Nephron (organoid): ENCODE measurements around the gene ANO3.

Experiments used
- H3K27ac Mint-ChIP-seq, 3 experiments: 2 replicates each; pipeline ENCODE4 v1.8.0; 2020; ENCODE audit warnings: mixed read lengths in 3 of 3, mild to moderate bottlenecking in 2 of 3, moderate library complexity in 1 of 3
- H3K27me3 Mint-ChIP-seq: 2 replicates; pipeline ENCODE4 v1.8.0; 2021; ENCODE audit warnings: low read depth, mild to moderate bottlenecking, moderate library complexity, mixed read lengths
- H3K36me3 Mint-ChIP-seq: 2 replicates; pipeline ENCODE4 v1.8.0; 2020; ENCODE audit warnings: low read depth, mixed read lengths
- H3K4me1 Mint-ChIP-seq: 2 replicates; pipeline ENCODE4 v1.8.0; 2020; ENCODE audit warnings: mixed read lengths
- H3K4me3 Mint-ChIP-seq, 3 experiments: 2 replicates each; pipeline ENCODE4 v1.8.0; 2020; ENCODE audit warnings: mild to moderate bottlenecking in 3 of 3, mixed read lengths in 3 of 3, moderate library complexity in 2 of 3
- H3K9me3 Mint-ChIP-seq: 2 replicates; pipeline ENCODE4 v1.8.0; 2020; ENCODE audit warnings: mixed read lengths
- CTCF ChIP-seq, 3 experiments: fragments of 200-600 bp; sonication (generic); IDR thresholded peaks; one replicate each; pipeline ENCODE4 v1.5.0; 2021; ENCODE audit warnings: antibody characterized with exemption in 3 of 3; ENCODE audit not compliant: unreplicated experiment in 3 of 3

ANO3 gene

GRCh38 chr11:26420331-26420730 is 88.4 kb downstream of the ANO3 start:
- no peak for TF ChIP-seq CTCF (IDR thresholded peaks at IDR 0.05; ENCODE audit: unreplicated experiment in 3 of 3)
- no peaks in the 10 kb centered on the region for H3K9me3 Mint-ChIP-seq
- no peaks in the 10 kb centered on the region for H3K36me3 Mint-ChIP-seq
- no peak overlapping the region for H3K27ac Mint-ChIP-seq
- H3K4me1 Mint-ChIP-seq = no peaks in the 10 kb centered on the region
- no peaks in the 10 kb centered on the region for H3K27me3 Mint-ChIP-seq
- H3K4me3 Mint-ChIP-seq = no peak overlapping the region

- H3K4me1 Mint-ChIP-seq = no peaks in the 10 kb centered on the region
- H3K9me3 Mint-ChIP-seq = no peaks in the 10 kb centered on the region
- H3K27me3 Mint-ChIP-seq = no peaks in the 10 kb centered on the region
- no peak overlapping the region for H3K27ac Mint-ChIP-seq
- TF ChIP-seq CTCF (IDR thresholded peaks at IDR 0.05; ENCODE audit: unreplicated experiment in 3 of 3) = no peak
- H3K4me3 Mint-ChIP-seq = no peak overlapping the region
- H3K36me3 Mint-ChIP-seq = no peaks in the 10 kb centered on the region
Observed at GRCh38 chr11:26424255-26424654, 92.3 kb downstream of the ANO3 start.

- Mint-ChIP-seq H3K36me3 (no peaks in the 10 kb centered on the region), H3K4me3 (no peak overlapping the region), H3K27me3 (no peaks in the 10 kb centered on the region), H3K9me3 (no peaks in the 10 kb centered on the region), H3K27ac (no peak overlapping the region), H3K4me1 (no peaks in the 10 kb centered on the region)
- no peak for TF ChIP-seq CTCF (IDR thresholded peaks at IDR 0.05; ENCODE audit: unreplicated experiment in 3 of 3)
Observed at GRCh38 chr11:26439854-26440253, 107.9 kb downstream of the ANO3 start.

- Mint-ChIP-seq H3K27me3 (no peaks in the 10 kb centered on the region), H3K4me1 (no peaks in the 10 kb centered on the region), H3K36me3 (no peaks in the 10 kb centered on the region), H3K9me3 (no peaks in the 10 kb centered on the region), H3K27ac (no peak overlapping the region), H3K4me3 (no peak overlapping the region)
- no peak for TF ChIP-seq CTCF (IDR thresholded peaks at IDR 0.05; ENCODE audit: unreplicated experiment in 3 of 3)
Observed at GRCh38 chr11:26442131-26442530, 110.2 kb downstream of the ANO3 start.

GRCh38 chr11:26443617-26444016 is 111.7 kb downstream of the ANO3 start:
- no peak for TF ChIP-seq CTCF (IDR thresholded peaks at IDR 0.05; ENCODE audit: unreplicated experiment in 3 of 3)
- no peak overlapping the region for H3K4me3 Mint-ChIP-seq
- H3K4me1 Mint-ChIP-seq = no peaks in the 10 kb centered on the region
- no peak overlapping the region for H3K27ac Mint-ChIP-seq
- H3K9me3 Mint-ChIP-seq = no peaks in the 10 kb centered on the region
- no peaks in the 10 kb centered on the region for H3K27me3 Mint-ChIP-seq
- no peaks in the 10 kb centered on the region for H3K36me3 Mint-ChIP-seq

- no peaks in the 10 kb centered on the region for H3K36me3 Mint-ChIP-seq
- no peaks in the 10 kb centered on the region for H3K27me3 Mint-ChIP-seq
- H3K9me3 Mint-ChIP-seq = peaks cover 6% of the 10 kb centered on the region
- TF ChIP-seq CTCF (IDR thresholded peaks at IDR 0.05; ENCODE audit: unreplicated experiment in 3 of 3) = no peak
- no peak overlapping the region for H3K4me3 Mint-ChIP-seq
- H3K27ac Mint-ChIP-seq = no peak overlapping the region
- H3K4me1 Mint-ChIP-seq = no peaks in the 10 kb centered on the region
Observed at GRCh38 chr11:26457636-26458035, 125.7 kb downstream of the ANO3 start.
